ENCODE data around the gene IGFBP5.

- TF ChIP-seq CTCF (conservative IDR thresholded peaks at IDR 0.05; ENCODE audit: low read length) (no peak), EZH2phosphoT487 (IDR thresholded peaks at IDR 0.05; ENCODE audit: borderline replicate concordance, low read depth, low read length) (no peak)
These were observed 25.4 kb upstream of the IGFBP5 start for GRCh38 chr2:216720722-216721121.
